ENCODE measurements around the gene FAM111B. TPM values are rescaled to one million over a fixed set of nuclear protein-coding genes. Genes with fewer than 3 reads are reported as not detected.

FAM111B gene
- polyA plus RNA-seq, 1 of the 3 experiments (the other 2 are of a cell fraction) = 0.94 TPM

GRCh38 chr11:59173964-59174663, 67.1 kb downstream of the FAM111B start:
- Histone ChIP-seq H3K79me2 (ENCODE audit: insufficient read depth) (no peaks in the 10 kb centered on the region), H2AFZ (ENCODE audit: low read depth) (no peak overlapping the region), H4K20me1 (ENCODE audit: insufficient read depth) (no peaks in the 10 kb centered on the region), H3K9ac (no peak overlapping the region), H3K27me3 (ENCODE audit: insufficient read depth) (peaks cover 39% of the 10 kb centered on the region), H3K4me1 (ENCODE audit: control insufficient read depth in 1 of 2, insufficient read depth in 2 of 2, low read depth in 1 of 2, low read length in 1 of 2) (peaks cover 0 to 12% of the 10 kb centered on the region in 2 experiments; a peak in 1 of 4 replicates), H3K4me3 (ENCODE audit: low read depth in 2 of 2, low read length in 1 of 2) (no peak overlapping the region), H3K36me3 (replicated peaks in 1 of 2; ENCODE audit: control insufficient read depth in 1 of 2, insufficient read depth in 2 of 2, low read length in 1 of 2) (no peaks in the 10 kb centered on the region), H3K4me2 (no peak overlapping the region), H3K9me3 (no peaks in the 10 kb centered on the region), H3K9me2 (no peaks in the 10 kb centered on the region), H3F3A (replicated peaks; ENCODE audit: insufficient read depth) (no peaks in the 10 kb centered on the region), H3K27ac (ENCODE audit: low read depth in 2 of 2, low read length in 1 of 2) (no peak overlapping the region)
- ChIA-PET POLR2A (interaction anchor here (0.6 kb wide), 1 partner anchor 20 kb away, joined by 3 read pairs; no protein-coding TSS in a partner anchor), CTCF (interaction anchor here (0.6 to 6.5 kb wide), 6 partner anchors 11 to 179 kb away, joined by 3 to 58 read pairs (median 4); no protein-coding TSS in a partner anchor)
- DNase-seq = no peak
- no peak for TF ChIP-seq TEAD4 (IDR thresholded peaks at IDR 0.05; ENCODE audit: borderline replicate concordance, insufficient read depth)
- TF ChIP-seq CTCF (IDR thresholded peaks at IDR 0.05) = no peak
- TF ChIP-seq EZH2phosphoT487 (IDR thresholded peaks at IDR 0.05; ENCODE audit: borderline replicate concordance, low read depth) = no peak
- TF ChIP-seq TAF1 (IDR thresholded peaks at IDR 0.05; ENCODE audit: borderline replicate concordance, low read depth, low read length) = no peak
- TF ChIP-seq RCOR1 (IDR thresholded peaks at IDR 0.05; ENCODE audit: low read length) = no peak
- no peak for TF ChIP-seq NRF1 (IDR thresholded peaks at IDR 0.05; ENCODE audit: low read depth, low read length)
- TF ChIP-seq EP300 (IDR thresholded peaks at IDR 0.05; ENCODE audit: borderline replicate concordance in 1 of 2, low read depth in 1 of 2, low read length in 1 of 2) = no peak
- no peak for TF ChIP-seq SMC3 (IDR thresholded peaks at IDR 0.05; ENCODE audit: low read depth, low read length)
- no peak for TF ChIP-seq TCF12 (IDR thresholded peaks at IDR 0.05)
- TF ChIP-seq YY1 (IDR thresholded peaks at IDR 0.05; ENCODE audit: low read depth) = no peak
- TF ChIP-seq, protein P1, sequence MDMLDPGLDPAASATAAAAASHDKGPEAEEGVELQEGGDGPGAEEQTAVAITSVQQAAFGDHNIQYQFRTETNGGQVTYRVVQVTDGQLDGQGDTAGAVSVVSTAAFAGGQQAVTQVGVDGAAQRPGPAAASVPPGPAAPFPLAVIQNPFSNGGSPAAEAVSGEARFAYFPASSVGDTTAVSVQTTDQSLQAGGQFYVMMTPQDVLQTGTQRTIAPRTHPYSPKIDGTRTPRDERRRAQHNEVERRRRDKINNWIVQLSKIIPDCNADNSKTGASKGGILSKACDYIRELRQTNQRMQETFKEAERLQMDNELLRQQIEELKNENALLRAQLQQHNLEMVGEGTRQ (IDR thresholded peaks at IDR 0.05; ENCODE audit: borderline replicate concordance, low read depth, low read length) = no peak
- no peak for TF ChIP-seq SIN3A (IDR thresholded peaks at IDR 0.05; ENCODE audit: borderline replicate concordance, low read depth, low read length)
- no peak for TF ChIP-seq RAD21 (IDR thresholded peaks at IDR 0.05; ENCODE audit: low read length)
- TF ChIP-seq FOXM1 (IDR thresholded peaks at IDR 0.05; ENCODE audit: low read depth) = no peak
- TF ChIP-seq FOSL2 (IDR thresholded peaks at IDR 0.05; ENCODE audit: borderline replicate concordance, low read depth) = no peak
- TF ChIP-seq ELF1 (IDR thresholded peaks at IDR 0.05) = no peak
- TF ChIP-seq RXRA (IDR thresholded peaks at IDR 0.05; ENCODE audit: borderline replicate concordance, low read depth) = no peak
- TF ChIP-seq, protein P2, sequence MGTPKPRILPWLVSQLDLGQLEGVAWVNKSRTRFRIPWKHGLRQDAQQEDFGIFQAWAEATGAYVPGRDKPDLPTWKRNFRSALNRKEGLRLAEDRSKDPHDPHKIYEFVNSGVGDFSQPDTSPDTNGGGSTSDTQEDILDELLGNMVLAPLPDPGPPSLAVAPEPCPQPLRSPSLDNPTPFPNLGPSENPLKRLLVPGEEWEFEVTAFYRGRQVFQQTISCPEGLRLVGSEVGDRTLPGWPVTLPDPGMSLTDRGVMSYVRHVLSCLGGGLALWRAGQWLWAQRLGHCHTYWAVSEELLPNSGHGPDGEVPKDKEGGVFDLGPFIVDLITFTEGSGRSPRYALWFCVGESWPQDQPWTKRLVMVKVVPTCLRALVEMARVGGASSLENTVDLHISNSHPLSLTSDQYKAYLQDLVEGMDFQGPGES (IDR thresholded peaks at IDR 0.05; ENCODE audit: low read depth, low read length) = no peak
- TF ChIP-seq MXI1 (IDR thresholded peaks at IDR 0.05; ENCODE audit: low read depth, low read length) = no peak
- TF ChIP-seq RFX5 (IDR thresholded peaks at IDR 0.05; ENCODE audit: low read length) = no peak
- 62% methylated on average over 7 of the region's 7 CpGs for WGBS (ENCODE audit: low lambda C conversion rate)
